GM12878 (cell line): Measurements from ENCODE around the gene NCOA6.

Source experiments
- EP300 ChIP-seq, 2 experiments: fragments of 150-350 bp in 1 of 2; IDR thresholded peaks; 2 replicates each; pipeline ENCODE4 v1.6.1; 2011 to 2012; ENCODE audit warnings: low read depth in 2 of 2, low read length in 2 of 2, borderline replicate concordance in 1 of 2, improper control_type of control experiment in 1 of 2, inconsistent platforms in 1 of 2; ENCODE audit not compliant: control insufficient read depth in 1 of 2
- JUNB ChIP-seq: IDR thresholded peaks from 2 replicates; pipeline ENCODE4 v1.6.1; 2016; ENCODE audit warnings: antibody characterized with exemption, mild to moderate bottlenecking
- KDM1A ChIP-seq: fragments of 200-600 bp; sonication (generic); IDR thresholded peaks from 2 replicates; pipeline ENCODE4 v1.6.1; 2016; ENCODE audit warnings: borderline replicate concordance
- RCOR1 ChIP-seq: conservative IDR thresholded peaks from 2 replicates; pipeline ENCODE4 v1.6.1; 2012; ENCODE audit warnings: low read depth, low read length, improper control_type of control experiment
- TCF12 ChIP-seq: IDR thresholded peaks from 2 replicates; pipeline ENCODE4 v1.6.1; 2011; ENCODE audit warnings: low read depth, mild to moderate bottlenecking, low read length
- TF ChIP-seq, protein P1 (sequence below): IDR thresholded peaks from 2 replicates; pipeline ENCODE4 v1.6.1; 2012; ENCODE audit warnings: low read depth, low read length, improper control_type of control experiment
- TF ChIP-seq, protein P2 (sequence below): IDR thresholded peaks from 2 replicates; pipeline ENCODE4 v1.6.1; 2012; ENCODE audit warnings: low read length, inconsistent platforms

DNA sequence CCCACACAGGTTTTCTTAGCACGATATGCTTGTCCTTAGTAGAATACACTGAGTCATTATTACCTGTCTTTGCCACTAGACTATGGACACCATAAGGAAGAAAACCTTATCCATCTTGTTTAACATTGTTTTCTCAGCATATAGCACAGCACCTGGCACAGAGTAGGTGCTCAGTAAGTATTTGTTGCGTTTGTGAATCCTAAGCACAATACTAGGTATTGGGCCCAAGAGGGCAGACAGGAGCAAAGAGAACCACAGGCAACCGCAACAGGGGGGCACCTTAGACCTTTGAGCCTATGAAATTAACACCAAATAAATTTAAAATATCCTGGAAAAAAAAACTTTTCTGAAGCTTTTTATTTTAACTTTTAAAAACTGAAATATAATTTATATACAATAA is 3.7 kb upstream of the NCOA6 start:
- TF ChIP-seq, protein P1, sequence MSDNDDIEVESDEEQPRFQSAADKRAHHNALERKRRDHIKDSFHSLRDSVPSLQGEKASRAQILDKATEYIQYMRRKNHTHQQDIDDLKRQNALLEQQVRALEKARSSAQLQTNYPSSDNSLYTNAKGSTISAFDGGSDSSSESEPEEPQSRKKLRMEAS: no peak
- no peak for TF ChIP-seq EP300 (IDR thresholded peaks at IDR 0.05; ENCODE audit: borderline replicate concordance in 1 of 2, control insufficient read depth in 1 of 2, low read depth in 2 of 2, low read length in 2 of 2)
- no peak for TF ChIP-seq TCF12
- TF ChIP-seq, protein P2, sequence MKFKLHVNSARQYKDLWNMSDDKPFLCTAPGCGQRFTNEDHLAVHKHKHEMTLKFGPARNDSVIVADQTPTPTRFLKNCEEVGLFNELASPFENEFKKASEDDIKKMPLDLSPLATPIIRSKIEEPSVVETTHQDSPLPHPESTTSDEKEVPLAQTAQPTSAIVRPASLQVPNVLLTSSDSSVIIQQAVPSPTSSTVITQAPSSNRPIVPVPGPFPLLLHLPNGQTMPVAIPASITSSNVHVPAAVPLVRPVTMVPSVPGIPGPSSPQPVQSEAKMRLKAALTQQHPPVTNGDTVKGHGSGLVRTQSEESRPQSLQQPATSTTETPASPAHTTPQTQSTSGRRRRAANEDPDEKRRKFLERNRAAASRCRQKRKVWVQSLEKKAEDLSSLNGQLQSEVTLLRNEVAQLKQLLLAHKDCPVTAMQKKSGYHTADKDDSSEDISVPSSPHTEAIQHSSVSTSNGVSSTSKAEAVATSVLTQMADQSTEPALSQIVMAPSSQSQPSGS: no peak
- no peak for TF ChIP-seq JUNB
- no peak for TF ChIP-seq RCOR1
- no peak for TF ChIP-seq KDM1A
